ENCODE data around the gene NPTXR.

NPTXR gene

DNA sequence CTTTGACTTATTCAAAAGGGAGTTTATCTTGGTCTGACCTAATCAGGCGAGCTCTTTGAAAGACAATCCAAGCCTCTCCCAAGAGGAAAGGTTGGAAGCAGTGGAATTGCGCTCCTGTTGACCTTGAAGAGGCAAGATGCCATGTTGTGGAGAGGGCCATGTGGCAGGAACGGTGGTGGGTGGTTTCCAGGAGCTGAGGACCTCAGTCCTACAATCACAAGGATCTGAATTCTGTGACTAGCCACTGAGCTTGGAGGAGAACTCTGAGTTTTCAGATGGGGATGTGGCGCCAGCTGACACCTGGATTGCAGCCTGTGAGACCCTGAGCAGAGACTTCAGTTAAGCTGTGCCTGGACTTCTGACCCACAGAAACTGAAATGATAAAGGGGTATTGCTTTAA lies 34.2 kb upstream of the NPTXR start:
- TF ChIP-seq, protein P1, sequence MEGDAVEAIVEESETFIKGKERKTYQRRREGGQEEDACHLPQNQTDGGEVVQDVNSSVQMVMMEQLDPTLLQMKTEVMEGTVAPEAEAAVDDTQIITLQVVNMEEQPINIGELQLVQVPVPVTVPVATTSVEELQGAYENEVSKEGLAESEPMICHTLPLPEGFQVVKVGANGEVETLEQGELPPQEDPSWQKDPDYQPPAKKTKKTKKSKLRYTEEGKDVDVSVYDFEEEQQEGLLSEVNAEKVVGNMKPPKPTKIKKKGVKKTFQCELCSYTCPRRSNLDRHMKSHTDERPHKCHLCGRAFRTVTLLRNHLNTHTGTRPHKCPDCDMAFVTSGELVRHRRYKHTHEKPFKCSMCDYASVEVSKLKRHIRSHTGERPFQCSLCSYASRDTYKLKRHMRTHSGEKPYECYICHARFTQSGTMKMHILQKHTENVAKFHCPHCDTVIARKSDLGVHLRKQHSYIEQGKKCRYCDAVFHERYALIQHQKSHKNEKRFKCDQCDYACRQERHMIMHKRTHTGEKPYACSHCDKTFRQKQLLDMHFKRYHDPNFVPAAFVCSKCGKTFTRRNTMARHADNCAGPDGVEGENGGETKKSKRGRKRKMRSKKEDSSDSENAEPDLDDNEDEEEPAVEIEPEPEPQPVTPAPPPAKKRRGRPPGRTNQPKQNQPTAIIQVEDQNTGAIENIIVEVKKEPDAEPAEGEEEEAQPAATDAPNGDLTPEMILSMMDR (IDR thresholded peaks at IDR 0.05; ENCODE audit: low read length): no peak
- TF ChIP-seq EZH2 (IDR thresholded peaks at IDR 0.05; ENCODE audit: borderline replicate concordance, low read length): no peak
- H3K4me1 ChIP-seq (ENCODE audit: insufficient read depth, low read length, severe bottlenecking): peaks cover 2% of the 10 kb centered on the region
- no peaks in the 10 kb centered on the region for H4K20me1 ChIP-seq (ENCODE audit: insufficient read depth, low read length)

DNA sequence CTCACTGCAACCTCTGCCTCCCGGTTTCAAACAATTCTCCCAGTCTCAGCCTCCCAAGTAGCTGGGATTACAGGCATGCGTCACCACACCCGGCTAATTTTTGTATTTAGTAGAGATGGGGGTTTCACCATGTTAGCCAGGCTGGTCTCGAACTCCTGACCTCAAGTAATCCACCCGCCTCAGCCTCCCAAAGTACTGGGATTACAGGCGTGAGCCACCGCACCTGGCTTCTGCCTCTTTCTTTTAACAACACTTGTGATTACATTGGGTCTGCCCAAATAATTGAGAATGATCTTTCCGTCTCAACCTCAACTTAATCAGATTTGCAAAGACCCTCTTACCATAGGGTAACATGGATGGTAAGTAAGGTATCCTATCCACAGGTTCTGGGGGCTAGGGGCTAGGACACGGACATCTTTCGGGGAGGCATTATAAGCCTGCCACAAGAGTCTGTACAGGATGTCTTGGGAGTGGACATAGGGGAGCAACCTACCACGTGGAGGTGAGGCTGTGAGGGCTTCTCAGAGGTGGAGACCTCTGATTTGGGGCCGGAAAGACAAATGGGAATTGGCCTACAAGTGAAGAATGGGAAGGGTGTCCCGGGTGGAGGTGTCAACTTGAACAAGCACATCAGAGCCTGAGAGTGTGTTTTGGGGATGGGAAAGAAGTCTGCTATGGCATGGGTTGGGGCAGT lies 30.8 kb upstream of the NPTXR start:
- Histone ChIP-seq H3K4me3 (ENCODE audit: low read depth, low read length, poor library complexity, severe bottlenecking) (no peak overlapping the region), H2AFZ (ENCODE audit: low read length) (no peak overlapping the region), H3K4me1 (ENCODE audit: insufficient read depth, low read length, severe bottlenecking) (peaks cover 22% of the 10 kb centered on the region), H3K4me2 (ENCODE audit: low read length) (no peak overlapping the region), H3K79me2 (ENCODE audit: insufficient read depth, low read length) (no peaks in the 10 kb centered on the region), H3K27me3 (ENCODE audit: insufficient read depth, low read length) (0 out of 2 replicates have a peak, but pooled peaks cover 5% of the 10 kb centered on the region), H3F3A (ENCODE audit: insufficient read depth, low read length) (no peaks in the 10 kb centered on the region), H3K9ac (ENCODE audit: low read length) (no peak overlapping the region), H3K36me3 (ENCODE audit: insufficient read depth, low read length) (peaks cover 4% of the 10 kb centered on the region; the same call in 1 of the 2 replicates), H3K27ac (ENCODE audit: low read depth, low read length, poor library complexity, severe bottlenecking) (no peak overlapping the region), H3K9me2 (ENCODE audit: low read depth, low read length) (no peaks in the 10 kb centered on the region), H3K9me3 (ENCODE audit: low read length) (no peaks in the 10 kb centered on the region), H4K20me1 (ENCODE audit: insufficient read depth, low read length) (no peaks in the 10 kb centered on the region)
- no peak for TF ChIP-seq EZH2 (IDR thresholded peaks at IDR 0.05; ENCODE audit: borderline replicate concordance, low read length)
- TF ChIP-seq, protein P1 (IDR thresholded peaks at IDR 0.05; ENCODE audit: low read length): no peak

More for the DNA sequence above, 34.2 kb upstream of the NPTXR start:
- no peaks in the 10 kb centered on the region for H3K9me2 ChIP-seq (ENCODE audit: low read depth, low read length)
- no peak overlapping the region for H3K4me2 ChIP-seq (ENCODE audit: low read length)
- no peak overlapping the region for H3K4me3 ChIP-seq (ENCODE audit: low read depth, low read length, poor library complexity, severe bottlenecking)
- no peak overlapping the region for H3K9ac ChIP-seq (ENCODE audit: low read length)
- no peak overlapping the region for H2AFZ ChIP-seq (ENCODE audit: low read length)
- H3K79me2 ChIP-seq (ENCODE audit: insufficient read depth, low read length): no peaks in the 10 kb centered on the region
- H3K9me3 ChIP-seq (ENCODE audit: low read length): no peaks in the 10 kb centered on the region
- H3K27ac ChIP-seq (ENCODE audit: low read depth, low read length, poor library complexity, severe bottlenecking): no peak overlapping the region
- H3K36me3 ChIP-seq (ENCODE audit: insufficient read depth, low read length): no peaks in the 10 kb centered on the region
- 0 out of 2 replicates have a peak, but pooled peaks cover 5% of the 10 kb centered on the region for H3K27me3 ChIP-seq (ENCODE audit: insufficient read depth, low read length)
- no peaks in the 10 kb centered on the region for H3F3A ChIP-seq (ENCODE audit: insufficient read depth, low read length)

DNA sequence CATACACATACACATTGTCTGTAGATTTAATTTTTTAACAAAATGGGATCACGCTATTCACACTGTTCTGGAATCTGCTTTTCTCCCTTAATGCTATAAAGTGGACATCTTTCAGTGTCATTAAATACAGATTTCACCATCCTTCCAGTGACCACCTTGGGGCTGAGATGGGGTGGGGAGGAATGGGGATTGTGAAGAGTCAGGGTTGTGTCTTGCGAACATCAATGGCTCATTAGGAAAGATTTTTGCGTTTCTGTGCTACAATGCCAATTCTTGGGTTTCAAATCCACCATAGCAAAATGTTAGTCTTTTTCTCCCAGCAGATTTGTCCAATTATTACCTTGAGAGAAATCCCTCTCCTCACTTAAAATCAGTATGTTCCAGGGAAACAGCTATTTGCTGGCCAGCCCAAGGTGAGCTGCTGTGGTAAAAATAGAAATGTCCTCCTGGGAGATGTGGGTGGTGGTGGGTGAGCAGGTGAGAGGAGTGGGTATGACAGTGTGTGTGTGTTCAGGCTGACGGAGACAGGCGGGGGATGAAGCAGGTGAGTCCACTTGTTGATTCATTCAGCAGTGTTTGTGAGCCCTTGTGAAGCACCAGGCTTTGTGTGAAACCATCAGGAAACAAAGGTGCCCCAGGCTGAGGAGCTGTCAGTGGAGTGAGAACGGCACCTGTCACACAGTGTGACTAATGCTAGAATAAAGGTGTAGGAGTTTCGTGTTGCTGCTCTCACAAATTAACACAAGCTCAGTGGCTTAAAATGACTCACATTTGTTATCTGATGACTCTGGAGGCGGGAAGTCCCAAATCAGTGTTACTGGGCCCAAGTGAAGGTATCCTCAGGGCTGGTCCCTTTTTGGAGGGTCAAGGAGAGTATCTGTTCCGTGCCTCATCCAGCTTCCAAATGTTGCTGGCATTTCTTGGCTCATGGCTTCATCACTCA lies 29.9 kb upstream of the NPTXR start:
- Histone ChIP-seq H3K9ac (ENCODE audit: low read length) (no peak overlapping the region), H3K36me3 (ENCODE audit: insufficient read depth, low read length) (peaks cover 11% of the 10 kb centered on the region; the same call in 1 of the 2 replicates), H4K20me1 (ENCODE audit: insufficient read depth, low read length) (no peaks in the 10 kb centered on the region), H3K27ac (ENCODE audit: low read depth, low read length, poor library complexity, severe bottlenecking) (no peak overlapping the region), H3K9me3 (ENCODE audit: low read length) (no peaks in the 10 kb centered on the region), H2AFZ (ENCODE audit: low read length) (no peak overlapping the region), H3K4me2 (ENCODE audit: low read length) (no peak overlapping the region), H3K27me3 (ENCODE audit: insufficient read depth, low read length) (0 out of 2 replicates have a peak, but pooled peaks cover 5% of the 10 kb centered on the region), H3K9me2 (ENCODE audit: low read depth, low read length) (no peaks in the 10 kb centered on the region), H3K4me3 (ENCODE audit: low read depth, low read length, poor library complexity, severe bottlenecking) (no peak overlapping the region), H3K4me1 (ENCODE audit: insufficient read depth, low read length, severe bottlenecking) (peaks cover 28% of the 10 kb centered on the region), H3F3A (ENCODE audit: insufficient read depth, low read length) (no peaks in the 10 kb centered on the region), H3K79me2 (ENCODE audit: insufficient read depth, low read length) (no peaks in the 10 kb centered on the region)
- TF ChIP-seq EZH2 (IDR thresholded peaks at IDR 0.05; ENCODE audit: borderline replicate concordance, low read length): no peak
- TF ChIP-seq, protein P1 (IDR thresholded peaks at IDR 0.05; ENCODE audit: low read length): no peak
